Body of pancreas (tissue), 4 donors: Measurements from ENCODE around the gene AUTS2.

Source experiments
- CTCF ChIP-seq, 7 experiments: fragments of 450-650 bp in 4 of 7; fragments of 200-600 bp in 3 of 7; sonication (generic) in 3 of 7; IDR thresholded peaks; one replicate each; pipeline ENCODE4 v1.5.1; 2016 to 2019; ENCODE audit warnings: antibody characterized with exemption in 7 of 7
- POLR2A ChIP-seq, 3 donors: fragments of 450-650 bp; IDR thresholded peaks; one replicate each; pipeline ENCODE4 v1.6.1; 2016; ENCODE audit warnings: antibody characterized with exemption in 3 of 3, mild to moderate bottlenecking in 2 of 3

DNA sequence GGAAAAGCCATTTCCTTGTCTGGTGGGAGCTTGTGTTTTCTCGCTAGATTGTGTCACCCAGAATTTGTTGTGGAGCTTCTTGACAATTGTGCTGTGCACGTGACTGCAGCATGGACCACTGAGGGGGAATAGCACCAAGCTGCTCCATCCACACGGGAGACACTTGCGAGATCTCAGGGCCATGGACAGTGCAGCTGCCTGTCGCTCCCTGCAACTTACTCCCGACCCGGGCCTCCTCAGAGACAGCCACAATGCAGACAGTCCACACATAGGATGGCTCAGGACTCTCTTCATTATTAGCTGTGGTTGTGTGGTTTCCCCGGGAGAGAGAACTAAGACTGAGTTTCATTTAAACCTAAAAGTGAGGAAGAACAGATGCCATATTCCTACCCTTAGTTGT lies 860.5 kb downstream of the AUTS2 start:
- TF ChIP-seq CTCF (IDR thresholded peaks at IDR 0.05), result no peak
- no peak for TF ChIP-seq POLR2A (IDR thresholded peaks at IDR 0.05)
